A549 (cell line): ENCODE results near the gene ATP7B. TPM values are rescaled to one million over a fixed set of nuclear protein-coding genes. Genes with fewer than 3 reads are reported as not detected.

ENCODE experiments used
- ATAC-seq, 2 experiments: fragments of 200-7000 bp in 1 of 2; fragments of >200 bp in 1 of 2; cut with Nextera tagmentation in 1 of 2; cut with Tn5 transposase in 1 of 2; 3 replicates each; pipeline versions ENCODE4 v1.8.0 to v1.9.1; 2018 to 2020; ENCODE audit warnings: mild to moderate bottlenecking in 1 of 2, moderate library complexity in 1 of 2
- CTCF ChIA-PET: fragments of 300-600 bp; sonication (Branson Sonifier 250); formaldehyde crosslinking; extraction: SDS; loops from one replicate; lab custom pipeline; 2021; ENCODE audit warnings: antibody characterized with exemption, inconsistent platforms; lab: Yijun Ruan, JAX
- POLR2A ChIA-PET: fragments of 350-600 bp; formaldehyde crosslinking; extraction: SDS; loops from one replicate; lab custom pipeline; 2021; ENCODE audit warnings: antibody characterized with exemption, inconsistent platforms; lab: Yijun Ruan, JAX
- DNase-seq, 2 experiments: peaks; one replicate each; pipeline versions ENCODE4 v3.0.0 to v3.0.0-alpha.2; 2011 to 2016; ENCODE audit warnings: low read depth in 1 of 2, low spot score in 1 of 2
- FAIRE-seq: peaks from 2 replicates; lab custom pipeline; 2011; peaks lifted over from hg19 to GRCh38; lab: Jason Lieb, UNC
- H3K27ac ChIP-seq, 2 experiments: fragments of >200 bp; sonication (Bioruptor Twin); formaldehyde crosslinking; 3 replicates each; pipeline ENCODE4 v1.5.1; 2016 to 2017
- H3K4me1 ChIP-seq: fragments of >200 bp; sonication (Bioruptor Twin); formaldehyde crosslinking; 3 replicates; pipeline ENCODE4 v1.6.1; 2016
- H3K4me2 ChIP-seq: fragments of >200 bp; sonication (Bioruptor Twin); formaldehyde crosslinking; 3 replicates; pipeline ENCODE4 v1.6.1; 2016
- H3K4me3 ChIP-seq: fragments of >200 bp; sonication (Bioruptor Twin); formaldehyde crosslinking; 3 replicates; pipeline ENCODE4 v1.5.1; 2016
- H3K9me3 ChIP-seq: fragments of >200 bp; sonication (Bioruptor Twin); formaldehyde crosslinking; 3 replicates; pipeline ENCODE4 v1.6.1; 2016
- BHLHE40 ChIP-seq: IDR thresholded peaks from 2 replicates; pipeline ENCODE4 v1.6.1; 2012; ENCODE audit warnings: low read depth, low read length, inconsistent platforms
- CHD2 ChIP-seq: fragments of 150-350 bp; IDR thresholded peaks from 2 replicates; pipeline ENCODE4 v1.6.1; 2014; ENCODE audit warnings: low read length; ENCODE audit not compliant: partially characterized antibody
- CHD4 ChIP-seq: fragments of 200-600 bp; sonication (generic); IDR thresholded peaks from 2 replicates; pipeline ENCODE4 v1.6.1; 2016; ENCODE audit warnings: antibody characterized with exemption, mild to moderate bottlenecking, borderline replicate concordance
- EHMT2 ChIP-seq: fragments of 200-600 bp; sonication (generic); IDR thresholded peaks from 2 replicates; pipeline ENCODE4 v1.6.1; 2016; ENCODE audit warnings: antibody characterized with exemption, low read depth, mild to moderate bottlenecking, moderate library complexity
- ESRRA ChIP-seq: fragments of 150-350 bp; IDR thresholded peaks from 2 replicates; pipeline ENCODE4 v1.6.1; 2014; ENCODE audit warnings: mild to moderate bottlenecking, low read length, borderline replicate concordance
- FOSB ChIP-seq: fragments of 250-450 bp; sonication (Bioruptor Pico); IDR thresholded peaks from 2 replicates; pipeline ENCODE4 v1.5.0; 2020; ENCODE audit warnings: mild to moderate bottlenecking, moderate library complexity
- HDAC2 ChIP-seq: fragments of 200-600 bp; sonication (generic); IDR thresholded peaks from 2 replicates; pipeline ENCODE4 v1.6.1; 2016
- JUNB ChIP-seq: fragments of >200 bp; sonication (Bioruptor Twin); formaldehyde crosslinking; IDR thresholded peaks from 2 replicates; pipeline ENCODE4 v1.6.1; 2016
- KDM1A ChIP-seq: fragments of 200-600 bp; sonication (generic); IDR thresholded peaks from 2 replicates; pipeline ENCODE4 v1.6.1; 2016; ENCODE audit warnings: low read depth, mild to moderate bottlenecking
- MAFK ChIP-seq: fragments of 450-650 bp; IDR thresholded peaks from 2 replicates; pipeline ENCODE4 v1.6.1; 2014; ENCODE audit not compliant: partially characterized antibody
- MAZ ChIP-seq: fragments of 150-350 bp; IDR thresholded peaks from 2 replicates; pipeline ENCODE4 v1.6.1; 2014; ENCODE audit warnings: antibody characterized with exemption, low read depth, low read length, borderline replicate concordance
- NFE2L2 ChIP-seq: fragments of 150-350 bp; conservative IDR thresholded peaks from 2 replicates; pipeline ENCODE4 v1.6.1; 2014; ENCODE audit warnings: low read length
- PHF8 ChIP-seq: fragments of 200-600 bp; sonication (generic); IDR thresholded peaks from 2 replicates; pipeline ENCODE4 v1.6.1; 2016; ENCODE audit warnings: low read depth, mild to moderate bottlenecking, antibody characterized with exemption, moderate library complexity, borderline replicate concordance
- POLR2A ChIP-seq: IDR thresholded peaks from 2 replicates; pipeline ENCODE4 v1.6.1; 2012; ENCODE audit warnings: mild to moderate bottlenecking, low read length
- RAD21 ChIP-seq, 2 experiments: fragments of >200 bp in 1 of 2; sonication (Bioruptor Twin) in 1 of 2; formaldehyde crosslinking in 1 of 2; IDR thresholded peaks in 1 of 2; conservative IDR thresholded peaks in 1 of 2; 2 replicates in 1 of 2; 3 replicates in 1 of 2; pipeline ENCODE4 v1.6.1; 2012 to 2018; ENCODE audit warnings: inconsistent platforms in 1 of 2
- RARB ChIP-seq: fragments of 250-450 bp; sonication (Bioruptor Pico); IDR thresholded peaks from 2 replicates; pipeline ENCODE4 v1.8.0; 2021; ENCODE audit warnings: mild to moderate bottlenecking, moderate library complexity
- RFX5 ChIP-seq: fragments of 450-650 bp; IDR thresholded peaks from 2 replicates; pipeline ENCODE4 v1.7.1; 2014; ENCODE audit warnings: antibody characterized with exemption, mild to moderate bottlenecking, moderate library complexity
- SREBF2 ChIP-seq: fragments of 450-650 bp; IDR thresholded peaks from 2 replicates; pipeline ENCODE4 v1.6.1; 2014; ENCODE audit warnings: mild to moderate bottlenecking, moderate library complexity
- TP53 ChIP-seq: fragments of 250-450 bp; sonication (Bioruptor Pico); IDR thresholded peaks from 2 replicates; pipeline ENCODE4 v1.5.0; 2021; ENCODE audit warnings: mild to moderate bottlenecking, moderate library complexity
- WGBS: methylation state at CpG from one replicate; pipeline ENCODE4 v1.1.6; 2017; ENCODE audit errors: missing lambda C conversion rate; 5-methylcytosine and 5-hydroxymethylcytosine counted together
- polyA plus RNA-seq, 4 experiments: library from polyadenylated mRNA; depleted of rRNA in 3 of 4; stranded (reverse); fragments of >200 nt; fragmentation: RNase III in 1 of 4; extraction: RNeasy Plus Mini Kit Qiagen cat#74134 plus additional on column Dnase treatment in 1 of 4; gene quantifications; 2 replicates in 3 of 4; 3 replicates in 1 of 4; pipeline ENCODE4 v1.2.3, GENCODE V29; 2011 to 2017
- TF ChIP-seq, protein P1 (sequence below): fragments of 250-450 bp; sonication (Bioruptor Pico); IDR thresholded peaks from 2 replicates; pipeline ENCODE4 v1.5.0; 2020; ENCODE audit warnings: low read depth, mild to moderate bottlenecking, moderate library complexity
- TF ChIP-seq, protein P2 (sequence below): fragments of >200 bp; sonication (Bioruptor Twin); formaldehyde crosslinking; IDR thresholded peaks from 3 replicates; pipeline ENCODE4 v1.6.1; 2016

ATP7B gene
- polyA plus RNA-seq, 2 of the 4 experiments (the other 2 are of a cell fraction) = 2.8 to 3.9 TPM

GRCh38 chr13:51931606-51932005, 79.6 kb downstream of the ATP7B start:
- ChIA-PET POLR2A (no interaction called here), CTCF (interaction anchor here (0.6 to 1.1 kb wide), 2 partner anchors 25 to 999 kb away, joined by 3 read pairs; no protein-coding TSS in a partner anchor)
- no peak overlapping the region for H3K27ac ChIP-seq
- 82% methylated on average over 6 of the region's 6 CpGs for WGBS
- TF ChIP-seq KDM1A (no peak), RAD21 (conservative IDR thresholded peaks at IDR 0.05 in 1 of 2, IDR thresholded peaks at IDR 0.05 in 1 of 2) (no peak), HDAC2 (no peak), SREBF2 (no peak), RARB (CRISPR knock-in tag) (no peak), POLR2A (no peak)
- TF ChIP-seq, all 56 proteins: peak for 0
- Histone ChIP-seq H3K4me3 (no peak overlapping the region), H3K4me2 (no peak overlapping the region), H3K9me3 (no peaks in the 10 kb centered on the region), H3K4me1 (no peaks in the 10 kb centered on the region)
- no peak for DNase-seq
- no peak for FAIRE-seq
- ATAC-seq = no peak

DNA sequence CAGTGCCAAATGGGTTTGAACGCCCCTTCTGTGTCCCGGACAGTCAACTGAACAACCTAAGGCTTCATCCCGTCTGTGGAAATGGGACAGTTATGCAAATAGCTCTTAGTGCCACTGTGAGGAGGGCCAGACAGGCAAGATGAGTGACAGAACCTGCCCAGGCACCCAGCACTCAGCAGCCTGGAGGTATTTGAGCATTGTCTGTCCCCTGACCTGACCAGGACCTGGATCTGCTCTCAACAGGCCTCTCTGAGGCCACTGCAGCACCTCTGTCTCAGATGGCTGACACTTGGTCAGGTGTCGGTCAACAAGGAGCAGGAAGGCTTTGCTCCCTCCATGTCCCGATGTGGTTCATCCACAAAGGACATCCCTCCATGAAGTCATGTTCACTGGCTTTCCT, 81.6 kb downstream of the ATP7B start:
- WGBS = 73% methylated on average over 5 of the region's 5 CpGs
- FAIRE-seq = no peak
- H3K4me3 ChIP-seq = no peak overlapping the region

DNA sequence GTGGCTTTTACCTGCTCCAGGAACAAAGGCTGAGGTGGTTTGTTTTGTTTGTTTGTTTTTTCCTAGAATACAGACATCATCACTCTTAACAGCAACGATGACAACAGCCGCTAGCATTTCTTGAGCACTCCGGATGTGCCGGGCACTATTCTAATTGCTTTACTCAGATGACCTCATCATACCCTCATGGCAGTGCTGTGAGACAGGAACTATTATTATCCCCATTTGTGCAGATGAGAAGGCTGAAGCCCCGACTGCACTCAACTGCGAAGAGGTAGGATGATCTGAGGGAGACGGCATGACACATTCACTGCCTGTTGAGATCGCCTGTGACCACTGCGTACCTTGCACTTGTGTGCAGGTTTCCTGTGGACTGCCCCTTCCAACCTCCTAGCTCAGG, 83.0 kb downstream of the ATP7B start:
- 91% methylated on average over 9 of the region's 9 CpGs for WGBS
- Histone ChIP-seq H3K4me2 (no peak overlapping the region), H3K9me3 (no peaks in the 10 kb centered on the region), H3K4me1 (no peaks in the 10 kb centered on the region), H3K4me3 (no peak overlapping the region), H3K27ac (no peak overlapping the region)
- ATAC-seq (no peak), FAIRE-seq (no peak), DNase-seq (no peak)
- POLR2A ChIA-PET = no interaction called here
- CTCF ChIA-PET = no interaction called here
- TF ChIP-seq NFE2L2 = no peak
- TF ChIP-seq BHLHE40 = no peak
- TF ChIP-seq MAZ = no peak
- TF ChIP-seq JUNB = no peak
- TF ChIP-seq RAD21 (conservative IDR thresholded peaks at IDR 0.05 in 1 of 2, IDR thresholded peaks at IDR 0.05 in 1 of 2) = no peak
- TF ChIP-seq RFX5 = no peak
- no peak for TF ChIP-seq EHMT2
- TF ChIP-seq TP53 = no peak
- TF ChIP-seq, protein P1, sequence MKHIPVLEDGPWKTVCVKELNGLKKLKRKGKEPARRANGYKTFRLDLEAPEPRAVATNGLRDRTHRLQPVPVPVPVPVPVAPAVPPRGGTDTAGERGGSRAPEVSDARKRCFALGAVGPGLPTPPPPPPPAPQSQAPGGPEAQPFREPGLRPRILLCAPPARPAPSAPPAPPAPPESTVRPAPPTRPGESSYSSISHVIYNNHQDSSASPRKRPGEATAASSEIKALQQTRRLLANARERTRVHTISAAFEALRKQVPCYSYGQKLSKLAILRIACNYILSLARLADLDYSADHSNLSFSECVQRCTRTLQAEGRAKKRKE (CRISPR knock-in tag) = no peak
- no peak for TF ChIP-seq RARB (CRISPR knock-in tag)
- no peak for TF ChIP-seq ESRRA
- TF ChIP-seq CHD4 = no peak
- no peak for TF ChIP-seq CHD2
- no peak for TF ChIP-seq POLR2A
- no peak for TF ChIP-seq PHF8

More for the DNA sequence above, 81.6 kb downstream of the ATP7B start:
- CTCF ChIA-PET = interaction anchor here (0.6 to 1.1 kb wide), 3 partner anchors 17 to 1042 kb away, joined by 3 to 4 read pairs (median 3); no protein-coding TSS in a partner anchor
- TF ChIP-seq HDAC2 (no peak), MAFK (no peak)
- TF ChIP-seq, all 56 proteins: peak for 0
- Histone ChIP-seq H3K4me1 (no peaks in the 10 kb centered on the region), H3K9me3 (no peaks in the 10 kb centered on the region), H3K4me2 (no peak overlapping the region), H3K27ac (no peak overlapping the region)
- ATAC-seq (no peak), DNase-seq (no peak)
- POLR2A ChIA-PET = no interaction called here

- Histone ChIP-seq H3K4me3 (no peak overlapping the region), H3K9me3 (no peaks in the 10 kb centered on the region), H3K4me1 (no peaks in the 10 kb centered on the region; the same call in 2 of the 3 replicates), H3K27ac (no peak overlapping the region), H3K4me2 (no peak overlapping the region)
- FAIRE-seq (no peak), ATAC-seq (no peak), DNase-seq (no peak)
- TF ChIP-seq, protein P2, sequence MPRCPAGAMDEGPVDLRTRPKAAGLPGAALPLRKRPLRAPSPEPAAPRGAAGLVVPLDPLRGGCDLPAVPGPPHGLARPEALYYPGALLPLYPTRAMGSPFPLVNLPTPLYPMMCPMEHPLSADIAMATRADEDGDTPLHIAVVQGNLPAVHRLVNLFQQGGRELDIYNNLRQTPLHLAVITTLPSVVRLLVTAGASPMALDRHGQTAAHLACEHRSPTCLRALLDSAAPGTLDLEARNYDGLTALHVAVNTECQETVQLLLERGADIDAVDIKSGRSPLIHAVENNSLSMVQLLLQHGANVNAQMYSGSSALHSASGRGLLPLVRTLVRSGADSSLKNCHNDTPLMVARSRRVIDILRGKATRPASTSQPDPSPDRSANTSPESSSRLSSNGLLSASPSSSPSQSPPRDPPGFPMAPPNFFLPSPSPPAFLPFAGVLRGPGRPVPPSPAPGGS = no peak
- no peak for TF ChIP-seq FOSB
- WGBS = 82% methylated on average over 7 of the region's 7 CpGs
- ChIA-PET CTCF (no interaction called here), POLR2A (no interaction called here)
These were observed 84.1 kb downstream of the ATP7B start for GRCh38 chr13:51927129-51927528.
